Fibroblast of mammary gland (primary cell): ENCODE measurements around the gene CAMKK1.

Experiments used
- DNase-seq: peaks from one replicate; pipeline ENCODE4 v3.0.0-alpha.2; 2010; ENCODE audit warnings: low read depth
- H3K4me3 ChIP-seq: 2 replicates; pipeline ENCODE4 v1.5.1; 2011; ENCODE audit warnings: low read depth, mild to moderate bottlenecking, low read length, moderate library complexity; ENCODE audit not compliant: control insufficient read depth
- TF ChIP-seq, protein P1 (sequence below): conservative IDR thresholded peaks from 2 replicates; pipeline ENCODE4 v1.5.1; 2011; ENCODE audit warnings: low read depth, low read length, inconsistent platforms; ENCODE audit not compliant: control insufficient read depth, insufficient read depth

The CAMKK1 gene

DNA sequence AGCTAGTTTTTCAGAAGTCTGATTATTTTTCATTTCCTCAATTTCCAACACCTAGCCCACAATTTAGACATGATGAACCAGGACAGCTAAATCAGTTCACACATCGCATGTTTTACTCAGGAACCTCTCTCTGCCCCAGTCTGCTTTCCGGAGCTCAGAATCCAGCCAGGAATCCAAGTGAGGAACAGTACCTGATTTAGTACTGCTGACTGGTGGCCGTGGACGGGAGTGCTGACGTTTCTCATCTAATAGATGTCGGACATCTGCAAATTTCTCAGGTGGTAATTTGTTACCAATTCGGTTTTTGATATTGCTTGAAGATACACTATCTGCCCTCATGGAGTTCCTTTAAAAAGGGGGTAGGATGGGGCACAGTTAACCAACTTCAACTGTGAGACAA is 76.9 kb downstream of the CAMKK1 start:
- TF ChIP-seq, protein P1, sequence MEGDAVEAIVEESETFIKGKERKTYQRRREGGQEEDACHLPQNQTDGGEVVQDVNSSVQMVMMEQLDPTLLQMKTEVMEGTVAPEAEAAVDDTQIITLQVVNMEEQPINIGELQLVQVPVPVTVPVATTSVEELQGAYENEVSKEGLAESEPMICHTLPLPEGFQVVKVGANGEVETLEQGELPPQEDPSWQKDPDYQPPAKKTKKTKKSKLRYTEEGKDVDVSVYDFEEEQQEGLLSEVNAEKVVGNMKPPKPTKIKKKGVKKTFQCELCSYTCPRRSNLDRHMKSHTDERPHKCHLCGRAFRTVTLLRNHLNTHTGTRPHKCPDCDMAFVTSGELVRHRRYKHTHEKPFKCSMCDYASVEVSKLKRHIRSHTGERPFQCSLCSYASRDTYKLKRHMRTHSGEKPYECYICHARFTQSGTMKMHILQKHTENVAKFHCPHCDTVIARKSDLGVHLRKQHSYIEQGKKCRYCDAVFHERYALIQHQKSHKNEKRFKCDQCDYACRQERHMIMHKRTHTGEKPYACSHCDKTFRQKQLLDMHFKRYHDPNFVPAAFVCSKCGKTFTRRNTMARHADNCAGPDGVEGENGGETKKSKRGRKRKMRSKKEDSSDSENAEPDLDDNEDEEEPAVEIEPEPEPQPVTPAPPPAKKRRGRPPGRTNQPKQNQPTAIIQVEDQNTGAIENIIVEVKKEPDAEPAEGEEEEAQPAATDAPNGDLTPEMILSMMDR: no peak
- no peak overlapping the region for H3K4me3 ChIP-seq
- DNase-seq: no peak

DNA sequence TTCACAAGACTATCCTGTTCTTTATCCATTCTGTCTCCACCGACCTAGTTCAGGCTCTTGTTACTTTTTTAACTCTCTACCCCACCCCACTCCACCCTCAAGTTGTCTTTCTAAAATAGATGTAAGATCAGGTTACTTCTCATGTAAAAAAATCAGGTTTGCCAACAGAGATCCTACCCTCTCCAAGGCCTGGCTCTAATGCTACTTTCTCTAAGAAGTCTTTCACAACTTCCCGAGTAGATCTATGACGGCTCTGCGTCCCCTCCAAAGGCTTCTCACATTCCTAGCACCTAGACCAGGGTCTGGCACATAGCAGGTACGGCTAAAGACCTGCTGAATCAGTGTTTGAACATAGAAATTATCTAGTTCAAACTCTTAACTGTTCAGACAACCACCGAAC is 77.7 kb downstream of the CAMKK1 start:
- no peak for DNase-seq
- TF ChIP-seq, protein P1: no peak
- H3K4me3 ChIP-seq: no peak overlapping the region

DNA sequence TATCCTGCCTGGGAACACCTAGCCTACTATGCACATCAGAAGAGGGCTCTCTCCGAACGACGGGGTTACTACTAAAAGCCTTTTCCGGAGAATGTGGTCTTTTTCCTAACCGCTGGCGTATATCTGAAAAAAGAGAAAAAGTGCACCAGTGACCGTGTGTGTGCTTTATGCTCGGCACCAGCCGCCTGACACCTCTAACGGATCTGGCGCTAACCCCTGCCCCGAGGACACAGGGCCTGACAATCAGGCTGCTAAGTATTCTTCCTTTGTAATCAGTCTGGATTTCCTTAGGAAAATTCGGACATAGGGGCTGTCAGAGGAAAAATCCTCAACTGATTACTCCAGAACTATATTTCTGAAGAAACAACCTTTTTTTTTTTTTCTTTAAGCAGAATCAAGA is 78.5 kb downstream of the CAMKK1 start:
- H3K4me3 ChIP-seq: no peak overlapping the region
- TF ChIP-seq, protein P1: no peak
- DNase-seq: no peak

DNA sequence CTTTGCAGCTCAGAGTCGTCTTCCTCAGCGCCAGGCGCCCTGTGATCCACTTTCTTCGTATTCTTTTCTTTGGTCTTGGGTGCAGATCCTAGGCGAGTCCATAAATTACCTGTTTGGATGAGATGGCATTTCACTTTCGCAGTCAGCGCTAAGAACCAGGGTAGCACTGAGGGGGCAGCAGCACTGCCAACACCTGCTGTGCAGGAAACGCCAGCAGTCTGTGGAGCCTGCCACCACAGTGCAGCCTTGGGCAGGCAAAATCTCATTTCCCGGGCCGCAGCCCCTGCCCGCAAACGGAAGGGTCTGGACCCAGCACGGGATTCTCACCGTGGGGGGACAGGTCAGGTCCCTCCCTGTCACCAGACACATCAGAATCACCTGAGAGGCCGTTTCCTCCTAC is 79.7 kb downstream of the CAMKK1 start:
- H3K4me3 ChIP-seq: no peak overlapping the region
- TF ChIP-seq, protein P1: no peak
- no peak for DNase-seq

DNA sequence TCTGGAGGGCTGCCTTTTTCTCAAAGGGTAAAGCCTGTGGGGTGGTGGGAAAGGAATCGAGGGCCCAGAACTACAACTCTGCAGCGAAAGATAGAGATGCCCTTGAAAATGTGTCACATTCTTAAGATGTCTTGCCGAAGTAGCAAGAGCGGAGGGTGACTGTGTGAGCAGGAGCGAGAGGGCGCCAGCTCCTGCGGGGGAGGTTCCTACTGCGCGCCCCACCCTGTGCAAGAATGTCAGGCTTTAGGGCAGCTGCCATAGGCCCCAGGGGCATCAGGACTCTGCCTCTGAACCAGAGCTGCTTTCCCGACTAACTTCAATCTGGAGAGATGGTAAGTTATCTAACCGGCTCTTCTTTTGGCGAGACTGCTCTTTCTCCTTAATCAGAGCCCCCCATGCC is 80.1 kb downstream of the CAMKK1 start:
- no peak overlapping the region for H3K4me3 ChIP-seq

DNA sequence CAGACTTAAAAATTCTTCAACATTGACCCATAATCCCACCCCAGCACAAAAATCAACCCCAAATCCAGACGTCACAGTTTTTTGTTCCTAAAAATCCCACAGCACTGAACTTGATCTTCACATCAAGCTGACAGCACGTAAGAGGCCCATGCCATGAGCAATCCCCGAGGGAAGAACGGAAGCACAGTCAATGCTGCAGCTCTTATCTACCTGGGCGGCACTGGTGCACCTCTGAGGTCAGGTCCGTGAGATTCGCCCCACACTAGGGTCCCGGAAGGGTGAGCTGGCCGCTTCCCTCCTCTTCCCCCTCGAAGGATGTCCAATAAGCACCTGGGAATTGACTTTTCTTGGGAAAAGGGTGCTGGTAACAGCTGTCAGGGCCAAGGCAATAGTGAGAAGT is 80.6 kb downstream of the CAMKK1 start:
- TF ChIP-seq, protein P1: no peak
- H3K4me3 ChIP-seq: no peak overlapping the region
- no peak for DNase-seq

More for the DNA sequence above, 80.1 kb downstream of the CAMKK1 start:
- TF ChIP-seq, protein P1: no peak
- DNase-seq: no peak
